NK-92 (cell line): Measurements from ENCODE around the gene SKI.

ENCODE experiments used
- DNase-seq: peaks from one replicate; lab custom pipeline; 2025; ENCODE audit not compliant: unreplicated experiment; lab: John Stamatoyannopoulos, UW

Gene SKI

DNA sequence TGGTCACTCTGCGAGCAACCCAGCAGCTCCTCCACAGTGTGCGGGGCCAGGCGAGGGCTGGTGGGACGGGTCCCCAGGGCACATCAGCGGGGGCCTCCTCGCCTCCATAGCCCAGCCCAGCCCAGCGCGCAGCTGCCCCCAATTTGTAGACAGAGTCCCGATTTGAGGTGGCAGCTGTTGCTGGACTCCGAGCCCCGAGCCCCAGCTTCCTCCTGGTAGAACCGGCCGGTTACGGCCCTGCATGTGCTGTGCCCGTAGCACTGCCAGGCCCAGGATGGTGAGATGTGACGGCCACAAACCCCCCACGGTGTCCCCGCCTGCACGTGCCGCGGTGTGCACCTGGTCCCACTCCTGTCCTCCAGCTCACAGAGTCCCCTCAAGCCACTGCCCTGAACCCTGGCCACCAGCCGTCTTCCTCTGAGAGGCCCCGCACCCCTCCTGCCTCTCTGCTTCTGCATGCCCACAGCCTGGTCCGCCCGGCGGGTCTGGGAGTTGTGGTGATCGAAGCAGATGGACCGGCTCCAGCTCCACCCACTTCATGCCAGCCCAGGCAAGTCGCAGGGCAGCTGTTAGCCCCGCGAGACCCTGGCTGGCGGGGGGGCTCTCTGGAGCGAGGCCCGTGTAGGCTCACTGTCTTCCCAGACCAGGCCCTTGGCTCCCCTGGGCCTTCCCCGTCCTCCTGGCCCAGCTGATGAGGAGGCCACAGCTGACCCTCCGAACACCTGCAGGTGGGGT lies 107.8 kb downstream of the SKI start:
- DNase-seq, result no peak

DNA sequence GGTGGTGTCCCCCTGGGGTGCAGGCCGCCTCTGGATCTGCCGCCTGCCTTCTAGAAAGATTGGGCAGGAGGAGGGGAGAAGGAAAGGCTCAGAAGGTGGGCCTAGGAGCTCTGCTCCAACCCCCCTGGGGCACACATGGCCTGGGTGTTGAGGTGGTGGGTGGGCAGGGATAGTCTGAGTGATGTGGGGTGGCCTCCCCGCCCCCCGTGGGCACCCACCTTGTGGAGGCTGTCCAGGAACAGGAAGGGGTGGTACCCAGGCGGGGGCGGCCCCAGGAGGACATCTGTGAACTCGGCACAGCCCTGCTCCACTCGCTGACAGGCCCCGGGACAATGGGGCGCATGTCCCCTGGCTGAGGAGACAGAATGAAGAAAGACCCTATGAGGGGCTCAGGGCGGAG lies 108.4 kb downstream of the SKI start:
- DNase-seq, result no peak

DNA sequence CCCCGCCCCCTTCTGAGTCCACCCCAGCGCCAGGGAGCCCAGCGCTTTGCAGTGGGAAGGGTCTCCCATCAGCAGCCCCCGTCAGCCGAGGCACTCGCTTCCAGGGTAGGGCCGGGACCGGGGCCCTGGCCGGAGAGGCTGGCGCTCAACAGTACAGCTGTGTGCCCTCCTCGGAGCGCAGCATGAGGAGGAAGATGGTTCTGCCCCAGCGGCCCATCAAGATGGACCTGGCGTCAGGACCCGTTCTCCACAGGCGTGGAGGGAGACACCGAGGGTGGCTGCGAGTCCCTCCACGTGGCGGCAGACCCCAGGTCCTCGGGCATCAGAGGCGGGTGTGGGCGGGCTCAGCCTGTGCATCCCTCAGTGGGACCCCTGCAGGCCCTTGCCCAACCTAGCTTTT lies 109.0 kb downstream of the SKI start:
- DNase-seq, result no peak

DNA sequence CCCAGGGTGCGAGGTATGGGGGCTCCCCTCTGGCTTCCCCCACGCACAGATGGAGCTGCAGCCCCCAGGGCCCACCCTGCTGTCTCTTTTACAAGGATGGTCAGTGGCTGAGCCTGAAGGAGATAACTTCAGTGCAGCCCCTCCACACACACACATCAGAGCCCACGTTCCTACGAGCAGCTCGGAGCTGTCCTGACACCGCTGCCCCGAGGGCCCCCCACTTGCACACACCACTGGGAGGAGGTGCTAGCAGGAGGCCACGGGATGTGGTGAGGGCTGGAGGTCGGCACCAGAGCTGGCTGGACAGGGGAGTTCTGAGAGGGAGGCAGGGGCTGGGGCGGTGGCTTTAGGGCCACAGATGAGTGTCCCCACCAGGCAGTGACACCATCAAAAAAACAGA lies 109.4 kb downstream of the SKI start:
- no peak for DNase-seq

DNA sequence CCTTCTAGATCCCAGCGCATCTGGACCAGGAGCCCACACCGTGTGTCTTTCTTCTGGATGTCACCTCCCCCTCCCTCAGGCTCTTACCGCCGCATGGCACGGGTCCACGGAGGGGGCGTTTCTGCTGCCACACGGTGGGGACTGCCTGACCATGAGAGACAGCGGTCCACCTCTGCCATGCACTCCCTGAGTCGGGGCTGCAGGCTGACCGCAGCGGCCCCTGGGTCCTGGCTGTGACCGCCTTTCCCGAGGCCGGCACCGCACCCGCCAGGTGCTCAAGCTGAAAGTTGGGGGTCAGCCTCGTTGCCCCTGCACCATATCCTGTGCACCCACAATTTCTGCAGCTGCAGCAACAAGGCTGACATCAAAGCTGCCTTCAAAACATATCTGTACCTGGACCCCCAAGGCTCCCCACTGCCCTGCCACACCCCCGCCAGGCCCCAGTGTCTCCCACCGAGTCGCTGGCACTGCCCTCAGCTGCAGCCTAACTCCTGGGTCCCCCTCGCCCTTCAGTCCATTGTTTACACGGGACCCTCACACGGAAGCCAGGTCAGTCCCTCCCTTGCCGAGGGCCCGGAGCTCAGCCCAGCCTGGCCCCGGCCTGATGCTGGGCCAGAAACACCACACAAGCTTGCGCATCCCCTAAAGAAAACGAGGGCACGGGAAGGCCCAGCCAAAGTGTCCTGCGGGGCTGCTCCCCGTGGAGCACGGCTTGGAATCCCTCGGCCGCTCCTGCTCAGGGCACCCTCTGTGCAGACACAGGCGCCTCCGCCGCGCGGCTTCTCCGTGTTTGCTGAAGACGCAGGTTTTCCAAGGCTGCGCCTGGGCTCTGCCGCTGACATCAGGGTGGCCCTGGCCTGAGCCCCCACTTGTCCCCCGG lies 111.3 kb downstream of the SKI start:
- DNase-seq, result no peak

DNA sequence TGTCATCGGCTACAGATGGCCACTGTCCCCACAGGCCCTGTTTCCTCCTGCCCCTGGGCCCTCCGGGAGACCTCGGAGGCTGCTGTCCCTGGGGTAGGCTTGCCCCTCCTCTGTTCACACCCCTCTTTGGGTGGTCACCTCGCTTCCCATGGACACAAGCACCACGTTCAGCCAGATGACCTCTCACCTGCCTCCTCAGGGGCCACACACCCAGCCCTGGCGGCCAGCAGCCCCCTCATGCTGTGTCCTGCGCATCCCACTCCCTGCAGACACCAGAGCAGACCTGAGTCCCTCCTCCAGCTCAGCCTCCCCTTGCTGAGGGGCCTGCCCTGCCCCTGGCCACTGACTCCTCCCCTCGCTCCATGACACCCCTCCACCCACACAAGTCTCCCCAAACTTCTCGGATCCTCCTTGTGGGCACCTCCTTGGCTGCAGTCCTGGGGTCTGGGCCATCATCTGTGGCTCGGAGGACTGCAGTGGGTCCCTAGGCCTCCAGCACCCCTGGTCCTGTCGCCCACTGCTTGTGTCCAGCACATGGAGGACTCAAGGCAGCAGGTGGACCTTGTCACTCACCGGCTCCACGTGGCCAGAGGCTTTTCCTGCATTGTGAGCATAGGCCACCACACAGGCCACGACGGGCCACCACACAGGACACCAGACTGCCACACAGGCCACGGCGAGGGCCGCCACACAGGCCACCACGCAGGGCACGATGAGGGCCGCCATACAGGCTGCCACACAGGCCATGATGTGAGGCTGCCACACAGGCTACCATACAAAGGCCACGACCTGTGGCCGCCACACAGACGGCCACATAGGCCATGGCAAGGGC lies 112.2 kb downstream of the SKI start:
- DNase-seq, result no peak

DNA sequence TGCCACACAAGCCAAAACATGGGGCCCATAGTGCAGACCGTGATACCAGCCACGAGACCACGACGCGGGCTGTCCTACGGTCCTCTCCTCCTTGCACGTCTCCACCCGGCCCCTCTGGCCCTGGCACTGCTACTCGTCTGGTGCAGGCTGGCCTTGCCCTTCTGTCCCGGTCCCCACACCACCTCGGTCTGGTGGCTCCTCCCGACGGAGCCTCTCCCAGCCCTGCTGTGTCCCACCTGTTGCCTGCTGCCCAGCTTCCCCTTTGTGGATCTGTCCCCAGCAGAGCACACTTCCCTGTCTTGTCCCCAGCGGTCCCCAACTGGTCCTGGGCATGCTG lies 112.8 kb downstream of the SKI start:
- DNase-seq, result no peak

DNA sequence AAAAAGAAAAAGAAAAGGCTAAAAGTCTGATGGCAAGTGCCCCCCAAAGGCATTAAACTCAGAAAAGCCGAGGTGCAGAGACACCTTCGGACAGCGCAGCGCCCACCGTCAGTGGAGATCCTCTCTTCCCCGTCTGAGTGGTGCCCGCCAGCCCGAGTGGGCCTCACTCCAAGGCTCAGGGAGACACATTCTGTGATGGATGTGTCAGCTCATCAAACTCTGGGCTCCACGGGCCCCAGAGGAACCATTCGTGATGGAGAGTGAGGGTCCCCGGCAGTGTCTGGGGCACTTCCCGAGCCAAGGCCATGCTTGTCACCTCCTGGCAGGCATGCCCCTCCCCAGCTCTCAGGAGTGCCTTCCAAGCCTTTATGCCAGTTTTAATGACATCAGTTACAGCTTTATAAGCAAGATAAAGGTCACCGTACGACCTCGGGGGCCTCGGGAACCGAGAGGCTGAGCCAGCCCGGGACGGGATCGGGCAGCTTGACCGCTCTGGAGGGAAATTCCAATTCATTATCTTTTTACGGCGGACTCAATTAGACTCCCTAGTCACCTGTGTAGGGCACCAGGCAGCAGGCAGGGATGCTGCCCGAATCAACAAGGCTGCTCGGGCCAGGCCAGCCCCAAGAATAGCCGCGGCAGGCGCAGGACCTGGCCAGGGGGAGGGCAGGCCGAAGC lies 113.7 kb downstream of the SKI start:
- no peak for DNase-seq

DNA sequence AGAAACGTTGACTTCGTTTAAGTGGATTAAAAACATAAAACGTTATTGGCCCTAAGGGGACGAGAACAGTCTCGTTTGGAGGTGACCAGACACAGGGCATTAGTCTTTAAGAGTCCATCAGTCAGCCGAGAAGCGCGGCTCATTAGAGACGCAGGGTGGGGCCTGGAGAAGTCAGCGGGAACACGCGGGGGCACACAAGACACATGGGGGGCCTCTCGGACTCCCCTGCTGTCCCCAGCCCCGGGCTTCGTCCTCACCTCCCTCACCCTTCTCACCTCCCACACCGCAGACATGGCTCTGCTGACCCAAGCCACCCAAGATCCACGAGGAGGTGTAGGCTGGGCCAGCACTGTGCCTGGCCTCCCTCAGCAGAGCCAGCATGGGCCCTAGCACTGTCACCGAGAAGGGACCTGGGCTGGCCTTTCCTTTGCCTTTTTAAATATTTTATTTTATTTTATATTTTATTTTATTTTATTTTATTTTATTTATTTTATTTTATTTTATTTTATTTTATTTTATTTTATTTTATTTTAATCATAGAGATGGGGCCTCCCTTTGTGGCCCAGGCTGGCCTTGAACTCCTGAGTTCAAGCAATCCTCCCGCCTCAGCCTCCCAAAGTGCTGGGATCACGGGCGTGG lies 114.4 kb downstream of the SKI start:
- DNase-seq, result no peak

DNA sequence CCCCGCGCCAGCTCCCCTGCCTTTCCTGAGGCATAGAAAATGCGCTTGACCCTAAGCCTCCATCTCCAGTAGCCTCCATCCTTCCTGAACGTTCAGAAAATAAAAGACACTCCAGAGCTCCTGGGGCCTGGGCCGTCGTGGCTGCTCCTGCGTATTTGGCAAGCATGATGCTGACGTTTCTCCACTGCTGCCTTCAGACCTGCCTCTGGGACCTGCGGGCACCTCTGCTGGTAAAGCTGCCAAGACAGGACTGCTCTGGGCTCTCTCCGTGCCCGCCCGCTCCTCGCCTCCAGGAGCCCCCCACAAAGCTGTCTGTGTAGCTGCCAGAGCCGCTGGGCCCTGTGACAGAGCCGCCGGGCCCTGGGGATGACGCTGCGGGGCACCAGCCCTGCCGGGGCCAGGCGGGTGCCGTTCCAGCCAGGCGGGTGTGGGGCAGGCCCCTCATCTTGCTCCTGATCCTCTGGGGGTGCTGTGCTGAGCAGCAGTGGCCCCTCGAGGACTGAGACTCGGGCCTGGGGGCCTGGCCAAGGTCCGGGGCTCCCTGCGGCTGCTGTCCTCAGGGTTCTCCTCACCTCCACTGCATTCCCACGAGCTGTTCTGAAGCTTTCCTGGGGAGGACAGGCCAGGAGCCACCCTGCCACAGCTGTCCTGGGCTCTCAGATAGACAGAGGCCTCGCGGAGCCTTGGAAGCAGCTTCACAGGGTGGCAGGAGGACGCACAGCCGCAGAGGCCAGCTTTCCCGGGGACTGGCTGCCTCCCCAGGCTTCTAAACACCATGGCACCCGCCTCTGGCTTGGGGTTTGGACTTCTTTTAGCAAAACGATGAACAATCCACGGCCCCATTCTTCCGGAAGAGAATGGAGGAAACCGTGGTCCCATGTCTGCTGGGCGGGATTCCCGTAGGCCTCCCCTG lies 115.2 kb downstream of the SKI start:
- no peak for DNase-seq

DNA sequence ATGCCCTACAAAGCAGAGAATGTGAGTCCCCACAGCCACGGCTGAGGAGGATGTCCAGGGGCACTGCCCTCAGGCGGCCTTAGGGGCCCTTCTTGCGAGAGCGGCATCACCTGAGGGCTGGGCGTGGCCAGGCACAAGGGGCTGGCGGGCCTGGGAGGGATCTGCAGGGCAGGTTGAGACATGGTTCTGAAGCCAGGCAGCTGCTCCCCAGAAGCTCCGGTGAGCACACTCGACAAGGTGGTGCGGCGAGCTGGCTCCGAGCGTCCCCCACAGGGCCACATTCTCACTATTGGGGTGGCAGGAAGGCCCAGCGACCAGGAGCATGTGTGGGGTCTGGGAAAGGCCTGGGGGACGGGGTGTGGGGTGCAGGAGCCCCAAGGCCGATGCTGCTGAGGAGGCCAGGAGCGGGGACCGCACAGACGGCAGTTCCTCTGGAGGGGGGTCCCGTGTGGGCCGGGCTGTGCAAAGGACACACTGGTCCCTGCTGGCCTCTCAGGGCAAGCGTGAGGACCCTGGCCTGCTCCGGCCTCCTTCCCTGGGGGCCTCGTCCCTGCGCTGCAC lies 116.1 kb downstream of the SKI start:
- DNase-seq, result no peak

DNA sequence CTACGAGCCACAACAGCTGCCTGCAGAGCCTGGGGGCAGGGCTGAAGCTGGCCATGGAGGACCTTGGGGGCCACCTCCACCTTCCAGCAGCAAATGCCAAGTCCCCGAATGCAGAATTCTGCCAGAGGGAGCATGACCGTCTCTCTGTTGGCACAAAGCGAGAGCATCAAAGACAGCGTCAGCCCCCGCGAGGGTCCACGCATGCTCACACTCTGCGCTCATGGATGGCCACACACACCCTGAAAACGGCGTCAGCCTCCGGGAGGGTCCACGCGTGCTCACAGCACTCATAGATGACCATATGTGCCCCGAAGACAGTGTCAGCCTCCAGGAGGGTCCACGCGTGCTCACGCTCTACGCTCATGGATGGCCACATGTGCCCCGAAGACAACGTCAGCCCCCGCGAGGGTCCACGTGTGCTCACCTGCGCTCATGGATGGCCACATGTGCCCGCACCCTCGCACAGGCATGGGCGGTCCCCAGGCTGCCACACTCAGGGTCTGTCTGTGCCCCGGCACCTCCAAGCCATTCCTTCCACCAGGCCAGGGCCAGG lies 116.7 kb downstream of the SKI start:
- DNase-seq, result no peak

DNA sequence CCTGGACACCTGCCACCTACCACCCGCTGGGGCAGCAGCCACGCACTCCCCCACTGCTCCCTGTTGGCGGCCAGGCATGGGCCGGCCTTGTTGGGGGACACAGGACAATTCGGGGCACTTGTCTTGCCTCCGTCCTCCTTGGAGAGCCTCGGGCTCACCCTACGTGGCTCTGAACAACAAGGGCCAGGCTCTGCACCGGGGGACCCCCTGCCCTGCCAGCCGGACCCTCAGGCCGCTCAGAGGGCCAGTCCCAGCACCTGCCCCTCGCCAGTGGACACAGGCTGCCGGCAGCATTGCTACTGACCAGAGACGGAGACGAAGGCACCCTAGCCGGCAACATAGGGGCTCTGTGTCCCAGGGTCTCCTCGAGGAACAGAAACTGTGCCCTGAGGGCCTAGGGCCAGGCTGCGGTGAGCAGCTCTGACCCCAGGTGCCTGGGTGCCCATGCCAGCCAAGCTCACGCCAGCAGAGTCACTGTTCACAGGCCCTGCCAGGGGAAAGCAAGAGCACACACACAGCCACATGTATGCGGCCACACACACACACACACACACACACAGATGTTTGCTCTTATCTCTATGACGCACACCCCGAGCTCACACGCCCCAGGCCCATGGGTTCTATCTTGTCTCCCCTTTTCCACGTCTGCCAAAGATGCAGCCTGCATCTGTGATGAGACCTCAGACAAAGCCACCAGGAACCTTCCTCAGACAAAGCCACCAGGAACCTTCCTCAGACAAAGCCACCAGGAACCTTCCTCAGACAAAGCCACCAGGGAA lies 117.4 kb downstream of the SKI start:
- no peak for DNase-seq

DNA sequence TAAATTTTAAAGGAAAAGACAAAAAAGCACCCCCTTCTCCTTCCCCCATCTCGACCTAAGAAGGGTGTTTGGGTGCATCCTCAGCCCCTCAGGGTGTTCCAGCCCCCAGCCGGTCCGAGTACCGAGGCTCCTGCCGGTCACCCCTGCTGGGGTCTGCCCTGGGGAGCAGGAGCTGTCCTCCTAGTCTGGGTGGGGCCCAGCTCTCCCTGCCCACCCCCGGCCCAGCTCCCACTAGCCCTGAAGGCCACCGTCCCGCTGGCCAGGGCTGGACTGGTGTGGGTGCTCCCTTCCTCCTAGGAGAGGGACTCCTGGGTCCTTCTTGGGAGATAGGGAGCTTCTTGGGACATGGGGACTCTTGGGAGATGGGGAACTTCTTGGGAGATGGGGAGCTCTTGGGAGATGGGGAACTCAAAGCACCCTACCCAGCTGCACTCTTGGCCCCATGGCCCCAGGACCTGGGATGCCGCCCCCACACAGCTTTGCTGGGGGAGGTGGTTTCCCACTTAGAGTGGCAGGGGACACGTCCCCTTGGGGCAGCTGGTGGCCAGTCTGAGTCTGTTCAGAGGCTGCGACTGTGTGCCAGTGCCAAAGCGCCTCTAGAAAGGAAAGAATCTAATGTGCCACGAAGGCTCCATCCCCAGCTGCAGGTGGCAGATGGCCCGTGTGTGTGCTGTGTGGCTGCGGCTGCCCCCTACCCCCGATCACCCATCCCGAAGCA lies 118.7 kb downstream of the SKI start:
- no peak for DNase-seq

DNA sequence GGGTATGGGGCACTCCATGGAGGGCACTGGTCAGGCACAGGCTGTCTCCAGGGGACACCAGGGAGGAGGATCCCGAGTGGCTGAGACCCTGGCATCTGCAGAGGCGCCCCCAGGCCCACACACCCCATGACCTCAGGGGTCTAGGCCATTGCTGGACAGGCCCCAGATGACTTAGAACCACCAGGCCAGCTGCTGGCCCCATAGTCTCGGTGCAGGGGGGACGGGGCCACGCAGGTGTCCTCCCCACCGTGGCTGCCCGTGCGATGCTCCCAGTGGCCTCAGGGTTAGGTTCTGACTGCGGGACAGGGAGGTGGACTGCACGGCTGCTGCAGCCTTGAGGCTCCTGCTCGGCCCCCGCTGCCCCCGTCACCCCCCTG lies 119.3 kb downstream of the SKI start:
- DNase-seq, result no peak

DNA sequence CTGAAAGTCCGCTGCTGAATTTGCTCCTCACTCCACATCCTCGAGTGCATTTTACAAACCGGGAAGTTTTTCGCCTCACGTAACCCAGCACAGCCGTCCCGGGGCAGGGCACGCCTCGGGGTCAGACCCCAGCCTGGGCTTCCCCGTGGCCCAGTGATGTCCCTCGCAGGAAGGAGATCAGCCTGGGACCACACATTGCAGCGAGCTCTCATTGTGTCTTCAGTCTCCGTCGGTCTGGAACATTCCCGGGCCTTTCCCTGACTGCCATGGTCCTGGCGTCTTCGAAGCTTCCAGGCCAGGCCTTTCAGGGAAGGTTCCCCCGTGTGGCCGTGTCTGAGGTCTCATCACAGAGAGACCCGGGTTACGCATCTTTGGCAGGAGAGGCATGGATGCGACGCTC lies 119.8 kb downstream of the SKI start:
- no peak for DNase-seq
